B cell (primary cell): ENCODE results near the gene TMEM38B. TPM values are rescaled to one million over a fixed set of nuclear protein-coding genes. Genes with fewer than 3 reads are reported as not detected.

Source experiments
- ATAC-seq: fragments of 200-7000 bp; cut with Tn5 transposase; one replicate; pipeline ENCODE4 v1.10.0; 2021; ENCODE audit warnings: low read depth, mild to moderate bottlenecking, moderate number of reproducible peaks, moderate library complexity
- CTCF ChIA-PET: fragments of 350-600 bp; sonication (Branson Sonifier 250); formaldehyde crosslinking; loops from one replicate; lab custom pipeline; 2021; ENCODE audit warnings: antibody characterized with exemption, inconsistent platforms; lab: Charles Lee
- POLR2A ChIA-PET: fragments of 350-600 bp; sonication (Branson Sonifier 250); formaldehyde crosslinking; loops from one replicate; lab custom pipeline; 2021; ENCODE audit warnings: antibody characterized with exemption; lab: Charles Lee
- DNase-seq: peaks from one replicate; pipeline ENCODE4 v3.0.0; 2013
- H2AFZ ChIP-seq: 2 replicates; pipeline ENCODE4 v1.6.1; 2012; ENCODE audit warnings: mild to moderate bottlenecking, low read depth, low read length; ENCODE audit not compliant: insufficient read depth, poor library complexity, severe bottlenecking
- H3K27ac ChIP-seq, 2 donors: 1 replicate in 1 of 2; 2 replicates in 1 of 2; pipeline ENCODE4 v1.5.1; 2012 to 2013; ENCODE audit warnings: low read length in 2 of 2, mild to moderate bottlenecking in 2 of 2, moderate library complexity in 1 of 2
- H3K27me3 ChIP-seq, 4 experiments: fragments of 200-600 bp in 1 of 4; sonication (generic) in 1 of 4; replicated peaks in 1 of 4; 1 replicate in 2 of 4; 2 replicates in 2 of 4; pipeline versions ENCODE4 v1.6.1 to v1.7.0; 2013 to 2016; ENCODE audit warnings: low read length in 3 of 4, mild to moderate bottlenecking in 2 of 4, mixed read lengths in 1 of 4, moderate library complexity in 1 of 4; ENCODE audit not compliant: insufficient read depth in 4 of 4, control insufficient read depth in 3 of 4; ENCODE audit errors: control extremely low read depth in 1 of 4
- H3K36me3 ChIP-seq, 2 experiments: replicated peaks in 1 of 2; 1 replicate in 1 of 2; 2 replicates in 1 of 2; pipeline versions ENCODE4 v1.6.1 to v1.7.1; 2013; ENCODE audit warnings: low read length in 1 of 2; ENCODE audit not compliant: insufficient read depth in 2 of 2, control insufficient read depth in 1 of 2; ENCODE audit errors: control extremely low read depth in 1 of 2, extremely low read depth in 1 of 2
- H3K4me1 ChIP-seq, 2 donors: fragments of 200-600 bp in 1 of 2; sonication (generic) in 1 of 2; 1 replicate in 1 of 2; 2 replicates in 1 of 2; pipeline versions ENCODE4 v1.5.1 to v1.6.1; 2013 to 2017; ENCODE audit warnings: low read length in 2 of 2; ENCODE audit not compliant: control insufficient read depth in 2 of 2, insufficient read depth in 2 of 2
- H3K4me2 ChIP-seq: replicated peaks from 2 replicates; pipeline ENCODE3; 2012; ENCODE audit warnings: mild to moderate bottlenecking, low read depth, low read length; ENCODE audit not compliant: poor library complexity, severe bottlenecking
- H3K4me3 ChIP-seq, 5 experiments: fragments of 200-600 bp in 1 of 5; sonication (generic) in 1 of 5; 1 replicate in 3 of 5; 2 replicates in 2 of 5; pipeline versions ENCODE4 v1.5.1 to v1.7.0; 2011 to 2016; ENCODE audit warnings: low read length in 4 of 5, mild to moderate bottlenecking in 4 of 5, low read depth in 2 of 5, control low read depth in 1 of 5, moderate library complexity in 1 of 5; ENCODE audit not compliant: insufficient read depth in 1 of 5; ENCODE audit errors: control extremely low read depth in 1 of 5, extremely low read depth in 1 of 5
- H3K79me2 ChIP-seq: fragments of 200-600 bp; sonication (generic); one replicate; pipeline ENCODE4 v1.6.0; 2016; ENCODE audit warnings: low read length; ENCODE audit not compliant: control insufficient read depth, insufficient read depth
- H3K9ac ChIP-seq: fragments of 200-600 bp; sonication (generic); 2 replicates; pipeline ENCODE4 v1.6.1; 2017; ENCODE audit warnings: mild to moderate bottlenecking, low read length, moderate library complexity
- H3K9me3 ChIP-seq, 3 donors: one replicate each; pipeline versions ENCODE4 v1.6.1 to v1.7.1; 2013; ENCODE audit warnings: low read length in 2 of 3; ENCODE audit not compliant: control insufficient read depth in 2 of 3, insufficient read depth in 1 of 3; ENCODE audit errors: control extremely low read depth in 1 of 3
- H4K20me1 ChIP-seq: 2 replicates; pipeline ENCODE4 v1.6.0; 2012; ENCODE audit warnings: mild to moderate bottlenecking, low read length; ENCODE audit not compliant: insufficient read depth, control insufficient read depth, poor library complexity, severe bottlenecking
- H3K27ac Mint-ChIP-seq: one replicate; pipeline ENCODE4 v1.8.0; 2021; ENCODE audit warnings: mixed read lengths
- H3K27me3 Mint-ChIP-seq: one replicate; pipeline ENCODE4 v1.8.0; 2021; ENCODE audit warnings: mixed read lengths
- H3K4me1 Mint-ChIP-seq: one replicate; pipeline ENCODE4 v1.8.0; 2021; ENCODE audit warnings: mixed read lengths
- H3K4me3 Mint-ChIP-seq: one replicate; pipeline ENCODE4 v1.8.0; 2021; ENCODE audit warnings: mixed read lengths
- H3K9me3 Mint-ChIP-seq: one replicate; pipeline ENCODE4 v1.8.0; 2022; ENCODE audit warnings: mixed read lengths; ENCODE audit not compliant: insufficient read depth
- CTCF ChIP-seq: fragments of 200-600 bp; IDR thresholded peaks from one replicate; pipeline ENCODE4 v1.8.0; 2022; ENCODE audit warnings: antibody characterized with exemption, mild to moderate bottlenecking
- EZH2 ChIP-seq: IDR thresholded peaks from 2 replicates; pipeline ENCODE4 v1.6.1; 2012; ENCODE audit warnings: borderline replicate concordance, low read depth, mild to moderate bottlenecking, moderate library complexity, low read length; ENCODE audit not compliant: insufficient read depth, poor library complexity, severe bottlenecking
- WGBS: methylation state at CpG from one replicate; pipeline ENCODE4 v1.1.5; 2013; ENCODE audit warnings: missing lambda C conversion rate; ENCODE audit not compliant: insufficient coverage; 5-methylcytosine and 5-hydroxymethylcytosine counted together
- intact Hi-C: fragments of 100-400 bp; cut with micrococcal nuclease; formaldehyde crosslinking; loops from one replicate; pipeline ENCODE4 v1.10.0; 2022
- polyA plus RNA-seq: library from polyadenylated mRNA; depleted of rRNA; stranded (reverse); fragments of >200 nt; gene quantifications from 2 replicates; pipeline ENCODE4 v1.2.3, GENCODE V29; 2012
- total RNA-seq, 2 donors: library from RNA; stranded (reverse); fragments of 120-200 nt in 1 of 2; gene quantifications; 1 replicate in 1 of 2; 2 replicates in 1 of 2; pipeline versions ENCODE4 v1.2.3 to v1.2.4, GENCODE V29; 2013 to 2022

The TMEM38B gene
- total and polyA plus RNA-seq, 2 donors (not counting 1 experiment from before 2014, with no cell fraction given) = 6.4 to 29.6 TPM

DNA sequence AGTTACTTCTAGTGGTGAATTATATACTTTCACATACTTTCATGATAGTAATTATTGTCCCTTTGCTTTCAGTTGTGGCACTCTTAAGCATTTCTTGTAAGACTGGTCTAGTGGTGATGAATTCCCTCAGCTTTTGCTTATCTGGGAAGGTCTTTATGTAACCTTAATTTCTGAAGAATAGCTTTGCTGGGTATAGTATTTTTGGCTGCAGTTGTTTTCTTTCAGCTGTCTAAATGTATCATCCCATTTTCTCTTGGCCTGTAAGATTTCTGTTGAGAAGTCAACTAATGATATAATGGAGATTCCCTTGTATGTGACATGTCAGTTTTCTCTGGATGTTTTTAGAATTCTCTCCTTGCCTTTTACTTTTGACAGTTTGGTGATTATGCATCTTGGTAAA lies 41.0 kb downstream of the TMEM38B start:
- H3K4me3 Mint-ChIP-seq = no peak overlapping the region
- POLR2A ChIA-PET = no interaction called here

DNA sequence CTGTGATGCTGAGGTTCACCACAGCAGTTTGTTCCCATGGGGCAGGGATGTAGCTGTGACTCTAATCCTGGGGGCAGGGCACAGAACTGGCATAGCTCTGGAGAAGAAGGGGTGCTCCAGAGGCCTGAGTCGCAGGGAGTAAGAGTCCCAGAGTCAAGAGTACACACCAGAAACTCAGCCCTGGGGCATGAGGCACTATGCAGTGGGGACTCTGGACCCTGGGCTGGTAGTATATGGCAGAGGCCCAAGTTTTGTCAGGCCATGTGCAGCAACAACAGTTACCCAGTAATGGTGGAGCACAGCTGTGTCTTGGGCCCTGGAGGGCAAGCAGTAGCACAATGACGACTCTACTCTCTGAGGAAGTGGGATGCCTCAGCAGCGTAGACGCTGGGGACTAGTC lies 42.9 kb downstream of the TMEM38B start:
- no peak for DNase-seq
- peaks cover 3 to 32% (median 19%) of the 10 kb centered on the region in 3 donors for H3K9me3 ChIP-seq
- intact Hi-C loops = no loop called here
- no peak overlapping the region for H3K27ac ChIP-seq
- peaks cover 4 to 14% of the 10 kb centered on the region in 2 experiments for H3K36me3 ChIP-seq
- H3K4me3 ChIP-seq = no peak overlapping the region
- H3K4me1 ChIP-seq = no peaks in the 10 kb centered on the region
- Mint-ChIP-seq H3K27ac (no peak overlapping the region), H3K27me3 (no peaks in the 10 kb centered on the region), H3K9me3 (peaks cover 8% of the 10 kb centered on the region), H3K4me1 (no peaks in the 10 kb centered on the region), H3K4me3 (no peak overlapping the region)
- no peak overlapping the region for H3K9ac ChIP-seq
- H3K27me3 ChIP-seq = no peaks in the 10 kb centered on the region
- ChIA-PET CTCF (interaction anchor here (2.0 kb wide), 1 partner anchor 19 kb away, joined by 6 read pairs; no protein-coding TSS in a partner anchor), POLR2A (no interaction called here)
- TF ChIP-seq EZH2 (no peak), CTCF (no peak)
- H4K20me1 ChIP-seq = no peaks in the 10 kb centered on the region
- no peaks in the 10 kb centered on the region for H3K79me2 ChIP-seq
- no peak overlapping the region for H2AFZ ChIP-seq
- 98% methylated on average over 4 of the region's 4 CpGs for WGBS
- H3K4me2 ChIP-seq = no peak overlapping the region
- no peak for ATAC-seq

More for the DNA sequence above, 41.0 kb downstream of the TMEM38B start:
- H3K27ac Mint-ChIP-seq = no peak overlapping the region
- no peaks in the 10 kb centered on the region for H3K4me1 Mint-ChIP-seq
- H3K27me3 Mint-ChIP-seq = no peaks in the 10 kb centered on the region
- intact Hi-C loops = no loop called here
- H3K4me1 ChIP-seq = no peaks in the 10 kb centered on the region
- peaks cover 4 to 9% of the 10 kb centered on the region in 2 experiments for H3K36me3 ChIP-seq
- no peak for ATAC-seq
- H4K20me1 ChIP-seq = no peaks in the 10 kb centered on the region
- no peaks in the 10 kb centered on the region for H3K79me2 ChIP-seq
- peaks cover 8% of the 10 kb centered on the region for H3K9me3 Mint-ChIP-seq
- no peak overlapping the region for H3K27ac ChIP-seq
- H3K4me3 ChIP-seq = no peak overlapping the region
- no peaks in the 10 kb centered on the region for H3K27me3 ChIP-seq
- H3K9ac ChIP-seq = no peak overlapping the region
- CTCF ChIA-PET = no interaction called here
- H3K9me3 ChIP-seq = peaks cover 3 to 32% (median 19%) of the 10 kb centered on the region in 3 donors
- TF ChIP-seq EZH2 = no peak
- no peak for TF ChIP-seq CTCF
- H2AFZ ChIP-seq = no peak overlapping the region
- no peak overlapping the region for H3K4me2 ChIP-seq
- DNase-seq = no peak
